ENCODE results near the gene UBE2V1. TPM values are rescaled to one million over a fixed set of nuclear protein-coding genes. Genes with fewer than 3 reads are reported as not detected.

Gene UBE2V1
- total RNA-seq, 1 donor from 2014 or later, result 62.5 TPM

DNA sequence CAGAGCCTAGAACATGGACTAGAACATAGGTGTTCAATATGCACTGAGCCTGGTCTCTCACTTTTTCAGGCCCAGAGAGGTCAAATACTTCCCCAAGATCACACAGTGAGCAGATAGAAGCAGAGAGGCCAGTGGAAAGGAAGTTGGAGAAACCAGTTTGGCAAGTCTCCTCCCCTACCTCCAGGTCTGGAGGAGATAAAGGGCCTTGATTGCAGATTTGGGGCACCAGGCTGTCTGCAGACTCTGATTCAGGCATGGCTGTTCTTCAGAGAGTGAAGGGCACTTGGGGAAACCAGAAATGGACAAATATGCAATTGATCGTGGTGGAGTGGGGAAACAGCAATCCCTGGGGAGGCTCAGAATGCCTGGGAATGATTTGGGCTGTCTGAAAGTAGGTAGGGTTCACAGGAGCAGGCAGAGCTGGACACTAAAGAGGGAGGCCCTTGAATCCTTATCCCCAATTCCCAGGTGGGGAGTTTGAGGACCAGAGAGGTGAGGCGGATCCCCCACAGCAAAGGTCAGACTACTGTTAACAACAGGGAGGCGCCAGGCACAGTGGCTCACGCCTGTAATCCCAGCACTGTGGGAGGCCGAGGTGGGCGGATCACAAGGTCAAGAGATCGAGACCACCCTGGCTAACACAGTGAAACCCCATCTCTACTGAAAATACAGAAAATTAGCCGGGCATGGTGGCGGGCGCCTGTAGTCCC is 38.2 kb upstream of the UBE2V1 start:
- Histone ChIP-seq H3K4me3 (ENCODE audit: low read depth, low read length) (no peak overlapping the region), H3K27me3 (ENCODE audit: control insufficient read depth, insufficient read depth, low read length) (no peaks in the 10 kb centered on the region), H3K36me3 (ENCODE audit: control insufficient read depth, insufficient read depth, low read length) (no peaks in the 10 kb centered on the region)
- TF ChIP-seq CTCF (IDR thresholded peaks at IDR 0.05; ENCODE audit: insufficient read depth, low read length, poor library complexity, severe bottlenecking), result no peak
- DNase-seq (ENCODE audit: low read depth), result no peak

DNA sequence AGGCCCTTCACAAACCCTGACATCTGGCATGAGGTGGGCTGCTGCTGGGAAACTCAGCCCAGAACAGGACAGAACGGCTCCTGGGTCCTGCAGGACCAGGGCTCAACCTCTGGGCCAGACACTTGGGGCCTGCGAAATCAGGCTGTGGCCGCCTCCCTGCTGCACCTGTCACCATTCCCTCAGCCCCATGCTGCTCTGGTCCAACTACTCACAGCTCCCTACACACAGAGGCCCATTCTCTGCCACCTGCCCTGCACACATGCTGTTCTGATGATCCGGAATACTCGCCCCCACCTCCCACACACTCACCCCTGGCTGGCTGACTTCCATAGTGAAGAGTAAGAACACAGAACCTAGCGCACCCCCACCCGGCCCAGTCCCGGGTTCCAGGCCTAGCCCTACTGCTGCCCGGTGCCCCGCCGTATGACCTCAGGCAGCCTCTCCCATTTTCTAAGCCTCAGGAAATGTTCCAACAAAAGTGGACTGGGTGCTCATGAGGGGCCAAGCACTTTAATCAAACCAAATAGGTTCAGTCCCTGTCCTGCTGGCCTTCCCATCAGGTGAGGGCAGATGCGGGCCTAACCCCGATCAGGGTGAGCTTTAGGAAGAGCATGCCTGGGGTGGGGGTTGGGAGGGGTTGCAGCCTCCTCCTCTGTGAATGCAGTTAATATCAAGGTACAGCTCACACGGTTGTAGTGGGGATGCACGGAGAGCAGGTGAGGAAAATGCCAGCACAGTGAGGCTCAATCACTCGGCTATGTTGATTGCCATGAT is 36.7 kb upstream of the UBE2V1 start:
- no peaks in the 10 kb centered on the region for H3K36me3 ChIP-seq (ENCODE audit: control insufficient read depth, insufficient read depth, low read length)

GRCh38 chr20:50146732-50147662 is 34.0 kb upstream of the UBE2V1 start:
- Histone ChIP-seq H3K27me3 (ENCODE audit: control insufficient read depth, insufficient read depth, low read length) (no peaks in the 10 kb centered on the region), H3K4me3 (ENCODE audit: low read depth, low read length) (no peak overlapping the region), H3K36me3 (ENCODE audit: control insufficient read depth, insufficient read depth, low read length) (peaks cover 3% of the 10 kb centered on the region)
- DNase-seq (ENCODE audit: low read depth), result peak; percentile 35
- TF ChIP-seq CTCF (IDR thresholded peaks at IDR 0.05; ENCODE audit: insufficient read depth, low read length, poor library complexity, severe bottlenecking), result no peak

More for the DNA sequence above, 36.7 kb upstream of the UBE2V1 start:
- no peak for DNase-seq (ENCODE audit: low read depth)
- Histone ChIP-seq H3K4me3 (ENCODE audit: low read depth, low read length) (no peak overlapping the region), H3K27me3 (ENCODE audit: control insufficient read depth, insufficient read depth, low read length) (no peaks in the 10 kb centered on the region)
- TF ChIP-seq CTCF (IDR thresholded peaks at IDR 0.05; ENCODE audit: insufficient read depth, low read length, poor library complexity, severe bottlenecking), result no peak

DNA sequence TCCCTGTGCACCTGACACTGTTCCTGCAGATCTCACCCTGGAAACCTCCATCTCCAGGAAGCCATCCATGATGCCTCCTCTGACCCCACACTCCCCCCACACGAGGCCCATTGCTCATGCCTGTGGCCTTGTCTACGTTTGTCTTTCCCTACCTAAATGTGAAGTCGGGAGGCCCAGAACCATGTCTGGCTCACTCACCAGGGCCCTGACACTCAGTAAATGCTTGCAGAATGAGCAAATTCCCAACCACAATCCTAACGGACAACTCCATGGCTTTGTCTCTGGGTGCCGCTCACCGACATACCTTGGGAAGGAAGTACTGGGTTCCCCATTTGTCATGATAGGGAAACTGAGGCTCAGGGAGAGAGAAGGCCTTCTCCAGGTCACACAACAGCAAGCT is 33.3 kb upstream of the UBE2V1 start:
- Histone ChIP-seq H3K36me3 (ENCODE audit: control insufficient read depth, insufficient read depth, low read length) (peaks cover 3% of the 10 kb centered on the region), H3K27me3 (ENCODE audit: control insufficient read depth, insufficient read depth, low read length) (no peaks in the 10 kb centered on the region), H3K4me3 (ENCODE audit: low read depth, low read length) (no peak overlapping the region)
- TF ChIP-seq CTCF (IDR thresholded peaks at IDR 0.05; ENCODE audit: insufficient read depth, low read length, poor library complexity, severe bottlenecking), result no peak
- no peak for DNase-seq (ENCODE audit: low read depth)

- peaks cover 3% of the 10 kb centered on the region for H3K36me3 ChIP-seq (ENCODE audit: control insufficient read depth, insufficient read depth, low read length)
- H3K4me3 ChIP-seq (ENCODE audit: low read depth, low read length), result no peak overlapping the region
- no peak for TF ChIP-seq CTCF (IDR thresholded peaks at IDR 0.05; ENCODE audit: insufficient read depth, low read length, poor library complexity, severe bottlenecking)
- H3K27me3 ChIP-seq (ENCODE audit: control insufficient read depth, insufficient read depth, low read length), result no peaks in the 10 kb centered on the region
- DNase-seq (ENCODE audit: low read depth), result no peak
Measured at GRCh38 chr20:50145566-50145965, 32.6 kb upstream of the UBE2V1 start.

Data from kidney epithelial cell (primary cell).